Activated CD4-positive, alpha-beta T cell treated with anti-CD3 and anti-CD28 coated beads, Interleukin-2, Interleukin-4, amounts not matched to agents 100 ng/mL and 50 ng/mL, durations not matched to agents 16 hours and 8 hours (primary cell): ENCODE results near the gene SERPING1.

ENCODE experiments used
- DNase-seq: peaks from one replicate; pipeline ENCODE4 v3.0.0-alpha.2; 2020; ENCODE audit warnings: low spot score

The SERPING1 gene

DNA sequence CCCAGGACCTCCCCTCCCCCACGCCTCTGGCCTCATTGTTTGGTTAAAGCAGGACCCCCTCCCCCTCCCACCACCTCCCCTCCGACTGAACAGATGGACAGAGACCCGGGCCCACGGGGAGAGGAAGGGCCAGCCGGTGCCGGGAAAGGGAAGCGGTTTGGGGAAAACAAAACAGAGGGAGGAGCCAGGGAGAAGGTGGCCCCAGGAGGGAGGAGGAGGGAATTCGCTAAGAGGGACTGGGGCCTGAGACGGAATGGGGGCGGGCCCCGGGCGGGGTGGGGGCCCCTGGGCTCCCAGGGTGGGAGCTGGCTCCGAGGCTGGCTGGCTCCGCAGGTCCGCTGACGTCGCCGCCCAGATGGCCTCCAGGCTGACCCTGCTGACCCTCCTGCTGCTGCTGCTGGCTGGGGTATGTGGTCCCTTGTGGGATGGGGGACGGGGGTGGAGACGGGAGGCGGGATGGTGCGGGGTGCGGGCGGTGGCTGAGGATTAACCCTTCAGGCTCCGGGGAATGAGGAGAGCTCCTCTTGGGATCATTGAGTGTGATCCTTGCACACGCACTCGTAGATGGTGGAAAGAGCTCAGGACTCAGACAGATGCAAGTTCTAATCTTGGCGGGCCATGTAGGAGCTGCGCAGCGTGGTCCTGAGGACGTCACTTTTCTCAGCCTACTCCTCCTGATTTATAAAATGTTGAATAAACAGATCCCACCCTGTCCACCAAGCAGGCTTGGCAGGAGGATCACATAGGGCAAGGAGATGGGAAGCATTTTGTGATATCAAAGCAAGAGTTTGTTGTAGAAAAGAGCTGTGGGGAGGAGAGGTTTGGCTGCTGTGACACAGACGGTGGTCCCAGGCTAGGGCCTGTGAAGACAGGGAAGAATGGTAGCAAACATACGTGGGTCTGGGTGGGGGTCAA lies 688 bp downstream of the SERPING1 start:
- DNase-seq: no peak

DNA sequence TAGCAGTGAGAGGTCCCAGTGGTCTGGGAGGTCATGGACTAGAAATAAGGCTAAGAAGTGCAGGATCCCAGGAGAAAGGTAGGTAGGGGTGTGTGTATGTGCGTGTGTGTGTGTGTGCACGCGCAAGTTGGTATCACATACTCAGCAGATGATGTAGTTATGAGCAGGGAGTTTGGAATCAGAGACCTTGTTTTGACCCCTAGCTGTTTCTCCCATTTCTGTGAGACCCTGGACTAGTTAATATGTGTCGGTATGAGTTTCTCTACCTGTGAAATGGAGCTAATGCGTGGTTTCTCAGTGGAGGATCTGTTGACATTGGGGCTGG lies 1.3 kb downstream of the SERPING1 start:
- no peak for DNase-seq

DNA sequence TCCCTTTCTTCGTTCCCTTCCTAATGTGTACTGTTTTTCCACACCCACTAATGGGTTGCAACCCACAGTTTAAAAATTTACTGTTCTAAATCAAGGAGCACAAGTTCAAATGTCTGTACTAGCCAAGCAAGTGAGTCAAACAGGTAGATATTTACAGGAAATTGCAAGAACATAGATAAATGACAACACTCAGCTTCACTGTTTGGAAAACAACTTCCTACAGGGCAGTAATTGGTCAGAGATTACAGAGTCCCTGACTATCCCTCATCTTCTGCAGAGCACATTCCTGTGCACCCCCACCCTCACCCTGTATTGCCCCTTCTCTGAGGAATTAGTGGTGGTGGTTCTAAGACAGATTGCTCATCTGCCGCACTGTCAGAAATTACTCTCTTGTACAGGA lies 1.9 kb downstream of the SERPING1 start:
- no peak for DNase-seq

DNA sequence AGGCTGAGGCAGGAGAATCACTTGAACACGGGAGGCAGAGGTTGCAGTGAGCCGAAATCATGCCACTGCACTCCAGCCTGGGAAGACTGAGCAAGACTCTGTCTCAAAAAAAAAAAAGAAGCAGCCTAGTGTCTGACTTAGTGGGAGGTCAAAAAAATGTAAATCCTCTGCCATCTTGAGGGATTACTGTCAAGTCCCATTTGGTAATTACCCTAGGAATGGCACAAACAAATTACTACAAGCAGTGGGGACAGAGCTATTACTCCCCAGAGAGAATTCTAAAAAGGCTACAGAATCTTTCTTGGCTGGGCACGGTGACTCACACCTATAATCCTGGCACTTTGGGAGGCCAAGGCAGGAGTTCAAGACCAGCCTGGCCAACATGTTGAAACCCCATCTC lies 3.8 kb downstream of the SERPING1 start:
- DNase-seq: no peak

DNA sequence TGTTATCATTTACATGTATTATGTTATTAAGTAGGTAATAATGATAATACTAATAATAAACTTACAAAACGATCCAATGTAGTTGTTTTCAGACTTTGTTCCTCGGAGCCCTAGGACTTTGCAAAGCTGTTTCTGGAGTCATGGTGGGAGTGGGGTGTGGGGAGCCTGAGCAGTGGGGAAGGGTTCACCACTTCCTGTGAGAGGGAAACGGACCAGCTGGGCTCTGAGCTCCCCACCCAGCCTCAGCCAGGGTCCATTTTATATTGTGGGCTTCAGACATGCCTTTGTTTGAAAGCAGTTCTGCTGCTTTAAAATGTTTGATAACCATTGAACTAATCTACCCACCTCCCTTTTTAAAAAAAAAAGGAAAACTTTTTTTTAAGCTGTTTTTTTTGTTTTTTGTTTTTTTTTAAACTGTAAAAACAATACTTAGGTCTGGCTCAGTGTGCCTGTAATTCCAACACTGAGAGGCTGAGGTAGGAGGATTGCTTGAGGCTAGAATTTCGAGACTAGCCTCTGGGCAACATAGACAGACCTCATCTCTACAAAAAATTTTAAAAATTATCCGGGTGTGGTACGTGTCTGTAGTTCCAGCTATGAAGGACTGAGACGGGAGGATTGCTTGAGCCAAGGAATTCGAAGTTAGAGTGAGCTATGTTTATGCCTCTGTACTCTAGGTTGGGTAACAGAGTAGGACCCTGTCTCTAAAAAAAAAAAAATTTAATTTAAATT lies 7.0 kb downstream of the SERPING1 start:
- no peak for DNase-seq

DNA sequence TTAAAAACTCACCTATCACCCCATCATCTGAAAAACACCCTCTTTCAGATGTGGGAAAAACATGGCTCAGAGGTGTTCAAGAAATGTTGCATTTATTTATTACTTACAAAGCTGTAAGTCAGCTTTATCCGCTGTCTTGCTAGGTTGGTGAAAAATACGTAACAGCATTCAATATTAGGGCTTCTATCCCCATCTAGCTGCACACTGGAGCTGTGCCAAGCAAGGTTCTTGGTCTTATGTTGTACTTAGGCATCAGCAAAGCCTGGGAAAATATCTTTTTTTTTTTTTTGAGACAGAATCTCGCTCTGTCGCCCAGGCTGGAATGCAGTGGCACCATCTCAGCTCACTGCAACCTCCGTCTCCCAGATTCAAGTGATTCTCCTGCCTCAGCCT lies 7.5 kb downstream of the SERPING1 start:
- DNase-seq: no peak

DNA sequence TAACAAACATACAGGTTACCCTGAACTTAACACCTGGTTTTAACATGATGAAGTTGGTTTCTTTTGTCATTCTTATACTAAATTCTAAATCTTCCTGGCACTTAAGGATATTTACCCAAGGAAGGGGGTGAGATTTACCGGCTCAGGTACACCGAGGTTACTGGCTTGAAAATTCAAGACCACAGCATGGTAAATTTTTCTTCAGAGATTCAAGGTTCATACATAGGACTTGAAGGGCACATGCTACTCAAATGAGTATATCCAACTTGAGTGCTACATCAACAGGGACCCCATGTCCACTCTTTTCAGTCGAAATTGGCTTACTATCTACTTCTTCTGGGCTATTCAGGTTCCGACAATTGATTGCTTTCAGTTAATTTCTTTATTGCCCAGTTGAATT lies 12.7 kb downstream of the SERPING1 start:
- DNase-seq: no peak

DNA sequence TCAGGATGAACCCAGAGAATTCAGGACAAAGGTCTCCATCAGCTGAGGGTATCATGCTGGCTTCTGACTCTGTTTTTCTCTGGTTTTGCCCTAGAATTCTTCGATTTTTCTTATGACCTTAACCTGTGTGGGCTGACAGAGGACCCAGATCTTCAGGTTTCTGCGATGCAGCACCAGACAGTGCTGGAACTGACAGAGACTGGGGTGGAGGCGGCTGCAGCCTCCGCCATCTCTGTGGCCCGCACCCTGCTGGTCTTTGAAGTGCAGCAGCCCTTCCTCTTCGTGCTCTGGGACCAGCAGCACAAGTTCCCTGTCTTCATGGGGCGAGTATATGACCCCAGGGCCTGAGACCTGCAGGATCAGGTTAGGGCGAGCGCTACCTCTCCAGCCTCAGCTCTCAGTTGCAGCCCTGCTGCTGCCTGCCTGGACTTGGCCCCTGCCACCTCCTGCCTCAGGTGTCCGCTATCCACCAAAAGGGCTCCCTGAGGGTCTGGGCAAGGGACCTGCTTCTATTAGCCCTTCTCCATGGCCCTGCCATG lies 16.8 kb downstream of the SERPING1 start:
- DNase-seq: no peak

DNA sequence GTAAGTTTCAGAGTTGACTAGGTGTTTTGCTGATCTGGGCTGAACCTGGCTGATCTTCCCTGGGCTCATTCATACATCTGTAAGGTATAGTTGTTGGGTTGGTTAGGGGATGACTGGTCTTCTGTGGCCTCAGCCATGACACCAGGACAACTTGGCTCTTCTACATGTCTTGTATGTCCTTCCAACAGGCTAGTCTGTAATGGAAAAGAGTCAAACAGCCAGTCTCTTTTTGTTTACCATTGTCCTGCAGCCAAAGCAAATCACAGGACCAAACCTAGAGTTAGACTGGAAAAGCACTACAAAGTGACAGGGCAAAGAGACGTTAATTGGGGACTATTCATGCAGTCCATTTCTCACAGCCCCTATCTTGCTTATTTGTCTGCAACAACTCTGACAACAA lies 17.8 kb downstream of the SERPING1 start:
- no peak for DNase-seq

DNA sequence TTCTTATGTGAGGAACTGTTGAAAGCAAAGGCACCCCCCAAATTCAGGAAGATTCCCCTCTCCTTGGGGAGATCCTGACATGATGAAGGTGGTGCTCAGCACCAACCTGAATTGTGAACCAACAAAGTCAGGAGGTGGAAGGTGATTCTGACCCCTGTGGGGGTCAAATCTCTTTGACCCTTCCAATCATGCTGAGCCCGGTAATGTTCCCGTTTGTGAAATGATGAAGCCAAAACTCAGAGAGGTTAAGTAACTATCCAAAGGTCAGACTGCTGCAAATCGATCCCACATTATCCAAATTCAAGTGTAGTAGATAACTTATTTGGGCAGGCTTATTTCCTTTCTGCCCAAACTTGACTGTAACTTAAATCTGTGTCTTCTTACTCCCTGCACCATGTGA lies 19.1 kb downstream of the SERPING1 start:
- no peak for DNase-seq

DNA sequence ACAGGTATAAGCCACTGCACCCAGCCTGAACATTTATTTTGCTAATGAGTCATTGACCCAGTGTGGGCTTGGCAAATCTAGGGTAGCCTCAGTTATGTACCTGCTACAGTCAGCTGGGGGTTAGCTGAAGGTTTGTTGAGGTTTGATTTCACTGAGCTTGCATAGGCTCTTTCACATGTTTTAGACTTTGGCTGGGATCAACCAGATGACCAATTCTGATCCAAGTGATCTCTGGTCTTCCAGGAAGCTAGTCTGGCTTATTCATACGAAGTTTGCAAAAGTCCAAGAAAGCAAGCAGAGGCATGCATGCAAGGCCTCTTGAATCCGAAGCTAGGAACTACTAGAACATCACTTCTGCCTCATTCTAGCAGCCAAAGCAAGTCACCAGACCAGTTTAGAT lies 21.0 kb downstream of the SERPING1 start:
- DNase-seq: no peak

DNA sequence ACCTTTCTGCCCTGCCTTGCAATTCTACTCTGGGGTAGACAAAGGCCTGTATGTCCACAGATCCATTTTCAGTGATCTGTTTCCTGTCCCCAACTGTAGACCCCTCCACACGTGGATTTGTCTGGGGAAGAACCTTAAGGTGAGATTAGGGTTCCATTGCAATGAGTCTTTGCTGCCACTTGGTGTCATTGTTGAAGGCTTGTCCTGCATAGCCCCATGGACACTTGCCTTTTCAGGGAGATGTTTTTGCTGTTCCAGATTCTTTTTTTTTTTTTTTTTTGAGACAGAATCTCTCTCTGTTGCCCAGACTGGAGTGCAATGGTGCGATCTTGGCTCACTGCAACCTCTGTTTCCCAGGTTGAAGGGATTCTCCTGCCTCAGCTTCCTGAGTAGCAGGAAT lies 21.8 kb downstream of the SERPING1 start:
- DNase-seq: no peak

DNA sequence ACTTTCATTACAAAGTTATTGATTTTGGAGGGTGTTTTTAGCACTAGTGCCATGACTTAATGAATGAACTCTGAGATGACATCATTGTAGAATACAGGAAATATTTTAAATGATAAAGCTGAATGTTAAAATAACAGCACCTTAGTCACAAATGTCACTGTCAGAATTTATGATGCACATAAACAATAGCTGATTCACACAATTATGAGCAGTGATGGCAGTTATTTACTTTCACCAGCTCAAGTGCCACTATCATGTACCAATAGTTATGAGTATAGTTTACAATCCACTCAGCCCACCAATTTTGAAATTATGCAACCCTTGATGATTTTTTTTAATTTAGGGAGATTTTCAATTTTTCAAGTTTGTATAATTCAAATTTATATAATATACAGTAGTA lies 23.0 kb downstream of the SERPING1 start:
- no peak for DNase-seq

DNA sequence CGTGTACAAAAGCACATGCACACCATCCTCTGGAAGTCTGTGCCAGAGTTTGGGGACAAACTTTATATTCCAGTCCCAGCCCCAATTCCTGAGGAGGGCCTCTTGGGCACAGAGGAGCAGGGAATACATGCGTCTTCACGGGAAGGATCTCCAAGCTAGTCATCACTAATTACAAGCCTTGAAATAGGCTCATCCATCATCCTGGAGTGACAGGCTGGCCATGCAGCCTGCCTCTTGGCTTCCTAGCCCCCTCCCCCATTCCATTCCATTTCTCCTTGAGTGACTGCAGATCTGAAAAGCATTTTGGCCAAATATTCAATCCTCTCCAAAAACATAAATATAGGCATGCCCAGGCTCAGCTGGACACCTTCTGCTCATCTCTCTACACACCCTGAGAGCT lies 24.8 kb downstream of the SERPING1 start:
- DNase-seq: no peak

DNA sequence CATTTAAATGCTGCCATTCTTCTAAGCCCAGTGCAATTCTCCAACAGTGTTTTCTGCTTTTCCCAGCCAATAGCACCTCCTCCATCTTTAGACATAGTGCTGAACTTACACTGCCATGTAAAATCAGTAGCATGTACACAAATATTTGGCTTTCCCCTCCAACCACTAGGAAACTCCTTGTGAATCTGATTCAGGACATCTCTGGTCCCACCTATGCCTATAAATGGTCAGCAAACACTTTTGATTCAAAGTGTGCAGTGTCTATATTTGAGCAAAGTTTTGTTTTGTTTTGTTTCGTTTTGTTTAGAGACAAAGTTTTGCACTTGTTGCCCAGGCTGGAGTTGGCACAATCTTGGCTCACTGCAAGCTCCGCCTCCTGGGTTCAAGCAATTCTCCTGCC lies 27.4 kb downstream of the SERPING1 start:
- DNase-seq: no peak

DNA sequence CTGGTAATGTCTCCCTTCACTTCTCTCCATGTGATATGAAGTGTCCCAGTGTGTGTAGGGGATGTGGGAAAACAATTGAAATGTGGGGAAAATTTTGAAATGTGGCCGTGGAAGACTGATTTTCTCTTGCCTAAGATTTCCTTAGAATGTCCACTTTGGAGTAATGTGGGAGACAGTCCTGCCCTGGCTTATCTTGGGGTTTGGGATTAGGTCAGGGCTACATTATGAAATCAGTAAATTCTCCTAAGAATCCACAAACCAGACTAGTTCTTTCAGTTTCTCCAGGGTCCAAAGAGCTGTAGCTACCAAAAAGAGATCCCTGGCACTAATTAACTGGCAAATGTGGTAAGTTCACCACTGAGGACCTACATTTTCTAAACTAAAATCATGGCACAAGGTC lies 29.4 kb downstream of the SERPING1 start:
- DNase-seq: no peak

DNA sequence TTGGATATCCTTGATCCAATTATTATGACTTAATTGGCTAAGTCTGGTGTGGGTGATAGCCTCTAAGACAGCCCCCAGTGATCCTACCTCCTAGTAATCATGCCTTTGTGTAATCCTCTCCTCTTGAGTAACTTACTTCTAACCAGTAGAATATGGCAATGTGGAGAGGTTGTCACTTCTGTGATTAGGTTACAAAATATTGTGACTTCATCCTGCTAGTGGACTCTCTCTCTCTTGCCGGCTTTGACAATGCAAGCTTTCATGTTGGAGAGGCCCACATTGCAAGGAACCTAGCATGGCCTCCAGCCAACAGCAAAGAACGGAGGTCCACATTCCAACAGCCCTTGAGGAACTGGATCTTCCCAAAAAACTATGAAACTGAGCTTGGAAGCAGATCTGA lies 32.7 kb downstream of the SERPING1 start:
- DNase-seq: no peak

DNA sequence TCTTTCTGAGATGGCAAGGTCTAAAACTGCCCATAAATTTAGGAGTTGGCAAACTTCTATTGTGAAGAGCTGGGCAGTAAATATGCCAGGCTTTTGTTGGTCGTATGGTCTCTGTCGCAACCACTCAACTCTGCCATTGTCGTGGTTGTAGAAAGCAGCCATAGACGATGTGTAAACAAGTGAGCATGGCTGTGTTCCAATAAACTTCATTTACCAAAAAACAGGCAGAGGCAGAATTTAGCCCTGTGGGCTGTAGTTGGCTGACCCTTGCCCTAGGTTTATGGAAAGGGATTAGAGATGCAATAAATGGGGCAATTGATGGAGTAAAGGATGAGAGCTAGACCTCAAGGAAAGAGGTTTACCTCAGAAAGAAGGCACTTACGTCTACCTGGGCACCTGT lies 34.6 kb downstream of the SERPING1 start:
- no peak for DNase-seq

DNA sequence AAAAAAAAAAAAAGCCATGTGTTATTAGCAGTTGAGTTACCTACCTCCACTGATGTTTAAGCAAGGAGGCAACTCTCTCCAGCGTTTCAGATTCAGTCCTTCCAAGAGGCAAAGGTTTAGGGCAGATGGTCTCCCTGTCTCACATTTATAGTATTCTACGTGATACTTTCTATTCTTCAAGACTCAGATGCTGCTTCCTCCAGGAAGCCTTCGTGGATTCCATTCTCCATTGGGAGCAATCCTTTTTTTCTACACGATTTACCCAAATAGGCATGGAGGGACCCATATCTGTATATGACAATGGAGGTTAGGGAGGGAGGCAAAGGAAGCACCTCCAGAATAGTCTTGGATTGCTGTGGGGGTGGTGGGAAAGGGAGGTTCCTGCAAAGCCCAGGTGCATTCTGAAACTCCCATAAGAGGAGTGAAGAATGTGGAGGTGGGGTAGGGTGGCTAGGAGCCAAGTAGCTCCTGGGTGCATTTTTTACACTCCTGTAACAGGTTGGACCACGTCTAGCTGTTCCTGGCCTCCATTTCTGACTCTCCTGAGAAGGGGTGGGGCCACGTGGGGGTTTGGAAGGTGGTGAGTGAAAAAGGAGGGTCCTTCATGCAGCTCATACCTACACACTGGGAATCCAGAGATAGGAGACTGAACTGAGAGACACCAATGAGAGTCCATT lies 36.0 kb downstream of the SERPING1 start:
- DNase-seq: no peak

DNA sequence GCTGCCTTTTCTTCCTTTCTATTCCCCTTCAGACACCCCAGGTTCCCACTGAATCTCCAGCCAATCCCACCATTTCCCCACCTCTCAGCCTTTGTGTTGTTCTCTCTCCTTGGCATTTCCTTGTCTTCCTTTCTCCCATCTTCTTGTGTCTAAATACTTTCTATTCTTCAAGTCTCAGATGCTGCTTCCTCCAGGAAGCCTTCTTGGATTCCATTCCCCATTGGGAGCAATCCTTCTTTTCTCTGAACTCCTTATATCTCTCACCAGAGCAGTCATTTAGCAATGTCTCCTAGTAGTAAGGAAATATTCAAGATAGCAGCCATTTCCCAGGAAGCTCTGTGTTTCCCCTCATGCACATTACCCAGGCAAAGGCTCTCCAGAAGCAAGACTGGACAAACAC lies 36.8 kb downstream of the SERPING1 start:
- no peak for DNase-seq

DNA sequence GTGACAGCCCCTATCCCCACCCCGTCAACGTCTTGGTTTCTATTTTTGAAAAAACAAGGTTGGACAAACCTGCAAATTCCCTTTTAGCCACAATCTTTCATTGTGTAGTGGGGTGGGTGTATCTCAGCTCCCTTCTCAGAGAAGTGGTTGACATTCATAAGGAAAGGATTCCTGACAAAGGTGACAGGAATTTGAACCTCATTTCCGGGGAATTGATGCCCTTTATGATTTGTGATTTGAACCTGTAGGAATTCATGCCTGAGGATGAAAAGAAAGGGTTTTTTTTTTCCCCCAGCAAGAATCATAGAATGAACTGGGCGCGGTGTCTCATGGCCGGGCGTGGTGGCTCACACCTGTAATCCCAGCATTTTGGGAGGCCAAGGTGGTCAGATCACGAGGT lies 37.8 kb downstream of the SERPING1 start:
- no peak for DNase-seq

DNA sequence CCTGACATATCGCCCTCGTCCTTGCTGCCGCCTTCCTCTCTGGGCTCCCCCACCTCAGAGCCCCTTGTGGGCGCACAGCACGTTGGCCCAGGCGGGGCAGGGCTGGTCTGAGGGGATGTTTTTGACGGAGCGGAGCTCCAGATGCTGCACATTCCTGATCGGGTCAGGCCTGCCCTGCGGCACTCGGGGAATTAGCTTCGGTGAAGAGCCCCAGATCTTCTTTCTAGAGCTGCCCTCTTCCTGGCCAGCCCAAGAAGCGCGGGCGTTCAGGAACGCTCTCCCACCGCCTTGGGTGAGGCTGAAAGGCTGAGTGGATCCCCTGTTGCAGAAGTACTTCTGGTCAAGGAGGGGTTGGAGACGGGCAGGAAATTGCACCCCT lies 40.1 kb downstream of the SERPING1 start:
- no peak for DNase-seq
